IPS-18c (cell line): ENCODE data around the gene FAM234B.

Experiments
- H3K4me3 ChIP-seq: 2 replicates; pipeline ENCODE4 v1.7.0; 2013; ENCODE audit warnings: low read depth, mild to moderate bottlenecking, low read length, moderate library complexity; ENCODE audit not compliant: insufficient read depth
- H3K9me3 ChIP-seq: one replicate; pipeline ENCODE4 v1.6.1; 2013; ENCODE audit warnings: mild to moderate bottlenecking, low read length, moderate library complexity; ENCODE audit not compliant: control insufficient read depth, insufficient read depth

Gene FAM234B, protein sequence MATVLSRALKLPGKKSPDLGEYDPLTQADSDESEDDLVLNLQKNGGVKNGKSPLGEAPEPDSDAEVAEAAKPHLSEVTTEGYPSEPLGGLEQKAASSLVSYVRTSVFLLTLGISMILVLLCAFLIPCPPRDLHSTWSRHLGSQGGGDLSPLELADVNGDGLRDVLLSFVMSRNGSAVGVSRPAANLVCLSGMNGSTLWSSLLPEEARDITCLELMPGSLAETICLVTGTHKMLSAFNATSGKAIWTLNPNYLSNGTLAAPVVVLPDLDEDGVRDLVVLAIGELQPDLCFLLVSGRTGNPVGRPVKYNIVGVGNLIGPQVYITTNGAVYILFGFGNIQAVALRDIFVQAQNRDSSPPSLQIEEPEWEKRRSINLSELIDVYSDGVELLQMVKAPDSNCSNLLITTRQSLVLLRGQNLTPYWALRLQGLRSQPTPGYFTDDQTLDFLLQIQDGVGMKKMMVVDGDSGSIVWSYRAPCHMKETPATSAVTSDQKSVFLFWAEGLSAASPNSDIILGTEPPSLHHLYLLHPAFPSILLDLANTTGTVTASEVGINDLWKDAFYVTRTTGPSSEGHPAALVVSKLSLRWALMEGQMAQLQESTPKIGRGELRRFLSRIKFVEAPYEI

DNA sequence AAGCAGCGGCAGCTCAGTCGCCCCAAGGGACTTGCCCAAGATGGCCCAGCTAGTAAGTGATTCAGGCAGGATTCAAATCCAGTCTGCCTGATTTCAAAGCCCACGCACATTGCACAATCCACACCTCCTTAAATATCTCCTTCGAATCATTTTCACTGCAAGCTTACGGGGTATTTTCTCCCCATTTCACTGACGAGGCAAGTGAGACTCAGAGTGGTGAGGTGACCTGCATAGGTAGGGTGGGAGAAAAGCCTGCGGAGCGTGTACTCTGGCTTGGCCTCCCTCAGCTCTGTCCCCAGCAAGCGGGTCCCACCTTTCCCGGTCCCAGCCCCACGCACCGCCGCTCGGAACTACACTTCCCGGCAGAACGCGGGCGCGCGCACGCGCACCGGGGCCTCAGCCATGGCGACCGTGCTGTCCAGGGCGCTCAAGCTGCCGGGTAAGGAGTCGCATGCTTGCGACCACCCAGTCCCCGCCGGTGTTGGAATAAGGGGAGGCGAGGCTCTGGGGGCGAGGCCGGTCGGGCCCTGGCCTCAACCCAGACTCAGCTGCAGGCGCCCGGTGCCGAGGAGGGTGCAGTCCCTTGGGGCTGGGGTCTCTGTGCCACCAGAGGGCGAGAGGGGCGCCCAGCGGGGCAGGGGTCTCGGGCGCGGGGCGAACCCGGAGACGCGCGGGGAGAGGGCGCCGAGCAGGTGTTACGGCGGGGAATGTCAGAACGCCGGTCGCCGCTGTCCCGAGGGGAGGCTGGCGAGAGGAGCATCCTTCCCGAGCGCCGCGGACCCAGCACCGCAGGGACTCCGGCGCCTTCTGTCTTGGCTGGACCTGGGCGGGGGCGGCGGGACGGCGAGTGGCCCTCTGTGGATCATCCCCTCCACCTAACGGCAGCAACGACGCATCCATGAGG is at the start of gene FAM234B:
TSS of gene FAM234B (plus strand) at position 380 of the 904 bp plus-strand sequence. CDS start at position 403, 23 bp downstream.
- Histone ChIP-seq H3K9me3 (no peaks in the 10 kb centered on the region), H3K4me3 (peak within 1 kb of the TSS; percentile 99)

DNA sequence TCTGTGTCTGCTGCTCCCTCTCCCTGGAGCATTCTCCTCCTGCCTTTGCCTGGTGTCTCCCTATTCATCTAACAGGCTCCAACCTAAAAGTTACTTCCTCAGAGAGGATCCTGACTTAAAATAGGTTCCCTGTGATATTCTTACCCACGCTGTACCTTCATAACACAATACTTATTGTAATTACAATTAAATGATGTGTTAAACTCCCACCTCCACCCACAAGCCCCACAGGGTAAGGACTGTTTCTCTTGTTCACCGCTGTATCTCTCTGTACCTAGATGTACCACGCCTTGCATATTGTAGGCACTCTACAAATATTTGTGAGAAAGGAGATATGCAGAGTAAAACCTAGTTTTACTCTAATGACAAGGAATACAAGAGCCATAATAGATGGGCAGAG is 49.1 kb upstream of the FAM234B start:
- H3K4me3 ChIP-seq, result no peak overlapping the region
- H3K9me3 ChIP-seq, result no peaks in the 10 kb centered on the region

DNA sequence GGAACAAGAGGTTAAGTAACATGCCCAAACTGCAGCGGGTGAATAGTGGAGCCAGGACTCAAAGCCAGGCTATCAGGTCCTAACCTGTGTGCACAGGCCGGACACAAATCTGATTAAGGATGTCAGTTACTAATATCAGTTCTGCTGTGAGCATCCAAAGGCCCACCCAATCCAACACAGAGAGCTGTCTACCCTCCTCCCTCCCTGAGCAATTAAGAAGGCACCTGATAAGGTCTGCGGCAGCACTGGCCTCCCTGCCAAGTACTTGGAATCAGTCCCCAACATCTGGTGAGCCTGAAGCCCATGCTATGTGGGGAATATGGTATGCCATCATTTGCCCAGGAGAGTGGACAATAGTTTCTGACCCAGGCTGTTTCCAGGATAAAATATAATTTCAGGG is 48.0 kb upstream of the FAM234B start:
- Histone ChIP-seq H3K9me3 (no peaks in the 10 kb centered on the region), H3K4me3 (no peak overlapping the region)

DNA sequence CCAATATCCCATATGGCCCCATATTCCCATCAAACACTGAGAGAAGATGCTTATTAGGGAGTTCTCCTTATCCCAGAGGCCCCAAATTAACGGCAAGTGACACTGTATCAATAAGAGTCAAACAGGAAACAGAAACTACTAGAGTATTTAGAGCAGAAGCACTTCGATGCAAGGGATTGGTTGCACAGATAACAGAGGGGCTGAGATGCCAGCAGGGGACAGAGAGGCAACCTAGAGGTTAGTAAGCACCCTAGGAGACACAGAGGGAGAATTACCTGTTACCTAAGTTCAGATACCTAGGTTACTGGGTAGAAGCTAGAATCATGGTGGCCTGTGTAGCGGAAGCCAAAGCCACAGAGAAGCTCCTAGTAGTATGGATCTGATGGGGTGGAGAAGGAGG is 47.0 kb upstream of the FAM234B start:
- Histone ChIP-seq H3K4me3 (no peak overlapping the region), H3K9me3 (no peaks in the 10 kb centered on the region)

DNA sequence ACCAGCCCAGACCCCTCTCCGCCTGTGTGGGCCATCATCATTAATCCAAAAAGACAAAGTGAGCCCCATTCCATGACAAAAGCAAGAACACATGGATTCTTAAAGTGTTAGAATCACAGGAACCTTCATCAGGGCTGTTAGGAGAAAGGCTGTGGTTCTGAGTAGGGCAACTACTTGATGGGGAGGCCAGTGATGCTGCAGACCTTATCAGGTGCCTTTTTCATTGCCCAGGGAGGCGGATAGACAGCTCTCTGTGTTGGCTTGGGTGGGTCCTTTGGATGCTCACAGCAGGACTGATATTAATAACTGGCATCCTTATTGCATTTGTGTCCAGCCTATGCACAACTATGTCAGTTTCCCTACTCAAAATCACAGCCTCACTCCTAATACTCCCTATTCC is 46.4 kb upstream of the FAM234B start:
- H3K9me3 ChIP-seq, result no peaks in the 10 kb centered on the region
- no peak overlapping the region for H3K4me3 ChIP-seq

DNA sequence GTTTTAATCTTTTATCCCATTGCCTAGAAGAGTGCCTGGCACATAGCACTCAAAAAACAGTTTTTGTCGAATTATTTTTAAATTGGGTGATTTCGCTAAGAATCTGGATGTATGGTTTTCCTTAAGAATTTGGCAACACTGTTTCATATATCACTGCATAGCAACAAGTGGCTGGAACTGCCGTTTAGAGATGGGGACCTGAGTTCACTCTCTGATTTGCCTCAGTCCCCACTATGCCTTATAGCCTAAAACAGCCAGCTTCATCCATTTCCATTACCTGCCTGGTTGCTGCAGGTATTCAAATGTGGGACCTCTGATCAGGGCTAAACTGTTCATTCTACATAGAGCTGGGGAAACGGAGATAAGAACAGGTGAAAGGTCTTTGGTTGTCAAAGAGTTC is 45.9 kb upstream of the FAM234B start:
- no peak overlapping the region for H3K4me3 ChIP-seq

DNA sequence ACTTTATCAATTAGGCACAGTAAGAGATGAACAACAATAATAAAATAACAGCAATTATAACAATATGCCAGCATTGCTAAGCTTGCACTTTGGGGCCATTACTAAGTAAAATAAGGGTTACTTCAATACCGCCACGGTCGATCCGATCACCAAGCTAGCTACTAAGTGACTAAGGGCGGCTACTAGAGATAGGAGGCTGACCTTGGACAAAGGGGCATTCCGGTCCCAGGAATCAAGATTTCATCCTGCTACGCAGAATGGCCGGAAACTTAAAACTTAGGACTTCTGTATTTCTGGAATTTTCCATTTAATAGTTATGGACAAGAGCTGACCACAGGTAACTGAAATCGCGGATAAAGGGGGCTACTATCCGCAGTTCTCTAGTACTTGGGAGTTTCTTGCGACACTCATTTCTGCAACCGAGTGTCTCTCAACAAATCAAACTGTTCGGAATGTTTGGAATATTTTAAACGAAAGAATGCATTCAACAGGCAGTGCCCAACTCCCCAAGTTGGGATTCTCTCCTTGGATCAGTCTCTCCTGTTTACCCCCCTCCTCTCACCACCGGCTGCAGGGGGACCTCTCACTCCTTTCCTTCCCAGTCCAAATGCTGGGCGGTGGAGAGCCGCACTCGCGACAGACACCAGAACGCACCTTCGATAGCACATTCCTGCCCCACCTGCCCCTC is 44.8 kb upstream of the FAM234B start:
- Histone ChIP-seq H3K9me3 (no peaks in the 10 kb centered on the region), H3K4me3 (peak overlapping the region; percentile 94)

More for the DNA sequence above, 45.9 kb upstream of the FAM234B start:
- no peaks in the 10 kb centered on the region for H3K9me3 ChIP-seq

DNA sequence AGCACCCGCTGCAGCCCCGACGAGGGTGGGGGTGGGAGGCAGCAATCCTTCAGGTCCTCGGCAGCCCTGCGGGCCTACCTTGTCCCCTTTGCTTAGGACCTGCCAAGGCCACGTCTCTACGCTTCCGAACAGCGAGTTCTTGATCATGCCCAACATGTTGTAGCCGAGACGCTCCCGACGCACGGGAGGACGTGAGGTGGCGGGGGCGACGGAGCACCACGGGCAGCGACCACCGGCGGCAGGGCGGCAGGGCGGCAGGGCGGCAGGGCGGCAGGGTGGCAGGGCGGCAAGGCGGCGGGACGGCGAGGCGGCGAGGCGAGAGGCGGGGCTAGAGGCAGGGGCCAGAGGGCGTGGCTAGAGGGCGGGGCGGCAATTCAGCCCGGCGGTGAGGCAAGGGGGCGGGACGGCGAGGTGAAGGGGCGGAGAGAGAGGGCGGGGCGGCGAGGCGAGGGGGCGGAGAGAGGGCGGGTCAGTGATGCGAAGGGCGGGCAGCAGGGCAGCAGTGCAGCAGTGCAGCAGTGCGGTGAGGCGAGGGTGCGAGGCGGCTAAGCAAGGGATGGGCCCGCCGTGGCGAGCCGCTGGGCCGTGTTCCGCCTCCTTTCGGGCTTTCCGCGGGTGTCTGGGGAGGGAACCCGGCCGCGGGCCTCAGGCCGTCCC is 44.1 kb upstream of the FAM234B start, which contains the start of gene HEBP1:
TSS of gene HEBP1 (minus strand) at position 307 of the 657 bp plus-strand sequence. CDS start at position 156, 151 bp downstream.
- peak within 1 kb of the TSS; percentile 94 for H3K4me3 ChIP-seq
- H3K9me3 ChIP-seq, result no peaks in the 10 kb centered on the region

DNA sequence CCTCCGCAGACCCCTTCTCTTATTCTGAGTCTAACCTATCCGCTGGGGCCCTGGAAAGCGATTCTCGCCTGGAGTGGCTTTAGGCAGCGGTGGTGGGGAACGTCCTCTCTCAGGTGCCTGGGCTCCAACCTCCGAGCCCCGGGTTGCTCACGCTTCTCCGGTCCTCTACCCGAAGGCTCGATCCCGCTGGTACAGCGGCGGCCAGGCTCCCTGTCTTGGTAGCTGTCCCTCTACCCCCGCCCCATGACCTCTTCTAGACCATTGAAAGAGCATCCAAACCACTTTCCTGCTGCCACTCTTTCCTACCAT is 43.6 kb upstream of the FAM234B start:
- peaks cover 2% of the 10 kb centered on the region for H3K9me3 ChIP-seq
- peak overlapping the region; percentile 71 for H3K4me3 ChIP-seq

DNA sequence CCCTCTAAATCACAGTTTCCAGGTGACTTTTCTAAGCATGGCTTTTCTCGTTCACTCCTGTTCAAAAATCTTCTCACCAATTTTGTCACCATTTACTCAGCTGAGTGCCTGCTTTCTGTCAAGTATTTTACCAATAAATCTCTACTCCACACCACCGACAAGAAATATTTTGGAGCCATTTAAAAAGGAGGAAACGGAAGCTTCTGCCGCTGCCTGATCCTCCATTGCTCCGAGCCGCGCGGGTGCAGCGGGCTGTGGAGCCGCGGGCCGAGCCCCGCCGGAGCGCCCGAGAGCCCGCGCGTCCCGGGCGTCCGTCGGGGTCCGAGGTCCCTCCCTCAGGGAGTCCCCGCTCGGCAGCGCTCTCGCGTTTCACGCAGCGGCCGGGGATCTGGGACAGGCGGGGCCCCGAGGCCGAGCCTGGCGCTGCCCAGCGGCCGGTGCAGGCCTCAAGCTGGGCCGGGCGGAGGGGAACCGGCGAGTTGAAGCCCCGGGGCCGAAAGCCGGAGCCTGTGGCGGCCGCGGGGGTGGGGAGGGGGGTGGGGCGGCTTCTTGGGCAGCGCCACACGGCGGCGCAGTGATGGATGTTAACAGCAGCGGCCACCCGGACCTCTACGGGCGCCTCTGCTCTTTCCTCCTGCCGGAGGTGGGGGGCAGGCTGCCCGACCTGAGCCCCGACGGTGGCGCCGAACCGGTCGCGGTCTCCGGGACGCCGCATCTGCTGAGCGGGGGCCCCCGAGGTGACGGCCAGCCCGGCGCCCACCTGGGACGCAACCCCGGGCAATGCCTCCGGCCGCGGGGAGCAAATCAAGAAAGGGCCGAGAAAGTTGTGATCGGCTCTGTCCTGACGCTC is 43.0 kb upstream of the FAM234B start:
- peak overlapping the region; percentile 71 for H3K4me3 ChIP-seq
- peaks cover 2% of the 10 kb centered on the region for H3K9me3 ChIP-seq

DNA sequence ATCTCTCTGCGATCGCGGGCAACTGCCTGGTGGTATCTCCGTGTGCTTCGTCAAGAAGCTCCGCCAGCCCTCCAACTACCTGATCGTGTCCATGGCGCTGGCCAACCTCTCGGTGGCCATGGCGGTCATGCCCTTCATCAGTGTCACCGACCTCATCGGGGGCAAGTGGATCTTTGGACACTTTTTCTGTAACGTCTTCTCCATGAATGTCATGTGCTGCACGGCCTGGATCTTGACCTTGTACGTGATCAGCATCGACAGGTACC is 42.5 kb upstream of the FAM234B start:
- H3K9me3 ChIP-seq, result peaks cover 2% of the 10 kb centered on the region
- peak overlapping the region; percentile 71 for H3K4me3 ChIP-seq

DNA sequence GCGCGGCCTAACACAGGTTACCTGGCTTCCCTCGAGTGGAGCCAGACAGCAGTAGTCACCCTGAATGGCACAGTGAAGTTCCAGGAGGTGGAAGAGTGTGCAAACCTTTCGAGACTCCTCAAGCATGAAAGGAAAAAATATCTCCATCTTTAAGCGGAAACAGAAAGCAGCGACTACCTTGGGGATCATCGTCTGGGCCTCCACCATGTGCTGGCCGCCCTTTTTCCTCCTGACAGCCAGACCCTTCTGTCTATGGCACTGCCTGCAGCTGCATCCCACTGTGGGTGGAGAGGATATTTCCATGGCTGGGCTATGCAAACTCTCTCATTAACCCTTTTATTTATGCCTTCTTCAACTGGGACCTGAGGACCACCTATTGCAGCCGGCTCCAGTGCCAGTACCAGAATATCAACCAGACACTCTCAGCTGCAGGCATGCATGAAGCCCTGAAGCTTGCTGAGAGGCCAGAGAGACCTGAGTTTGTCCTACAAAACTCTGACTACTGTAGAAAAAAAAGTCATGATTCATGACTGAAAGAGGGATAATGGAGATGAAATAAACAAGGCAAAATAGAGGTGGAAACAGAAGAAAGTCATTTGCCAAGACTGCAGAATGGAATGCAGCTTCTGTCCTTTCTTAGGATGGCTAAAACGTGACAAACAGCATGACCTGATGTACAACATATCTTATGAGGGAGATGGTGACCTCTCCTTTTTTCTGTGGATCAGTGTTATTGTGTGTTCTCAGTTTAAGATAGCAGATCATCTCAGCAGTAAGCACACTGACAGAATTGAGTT is 41.7 kb upstream of the FAM234B start:
- peaks cover 2% of the 10 kb centered on the region for H3K9me3 ChIP-seq
- no peak overlapping the region for H3K4me3 ChIP-seq

DNA sequence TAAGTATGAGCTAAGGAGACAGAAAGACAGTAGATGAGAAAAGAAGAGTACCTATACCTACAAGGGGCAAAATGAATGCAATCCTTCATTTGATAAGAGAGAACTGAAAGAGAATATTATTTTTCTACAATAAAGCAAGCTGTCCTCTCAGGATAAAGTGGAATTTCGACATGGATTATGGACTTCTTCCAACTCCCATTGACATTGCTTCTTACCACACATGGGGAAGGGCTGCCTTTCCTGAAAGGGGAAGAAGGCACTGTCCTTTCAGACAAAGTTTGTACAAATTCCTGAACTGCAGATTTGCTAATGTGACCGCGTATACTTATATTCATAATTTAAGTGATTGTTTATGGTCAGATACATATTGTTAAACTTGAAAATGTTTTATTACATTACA is 39.8 kb upstream of the FAM234B start:
- Histone ChIP-seq H3K4me3 (no peak overlapping the region), H3K9me3 (peaks cover 2% of the 10 kb centered on the region)

DNA sequence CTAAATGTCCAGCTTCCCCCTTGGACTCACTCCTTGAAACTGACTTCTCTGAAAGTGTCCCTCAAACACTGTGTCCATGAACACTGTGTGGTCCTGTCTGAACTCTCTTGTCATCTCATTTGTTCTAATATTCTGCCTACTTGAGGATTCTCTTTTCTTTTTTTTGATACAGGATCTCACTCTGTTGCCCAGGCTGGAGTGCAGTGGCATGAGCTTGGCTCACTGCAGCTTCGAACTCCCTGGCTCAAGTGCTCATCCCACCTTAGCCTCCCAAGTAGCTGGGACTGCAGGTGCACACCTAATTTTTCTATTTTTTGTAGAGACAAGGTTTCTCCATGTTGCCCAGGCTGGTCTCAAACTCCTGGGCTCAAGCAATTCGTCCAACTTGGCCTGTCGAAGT is 39.2 kb upstream of the FAM234B start:
- Histone ChIP-seq H3K9me3 (peaks cover 2% of the 10 kb centered on the region), H3K4me3 (no peak overlapping the region)

DNA sequence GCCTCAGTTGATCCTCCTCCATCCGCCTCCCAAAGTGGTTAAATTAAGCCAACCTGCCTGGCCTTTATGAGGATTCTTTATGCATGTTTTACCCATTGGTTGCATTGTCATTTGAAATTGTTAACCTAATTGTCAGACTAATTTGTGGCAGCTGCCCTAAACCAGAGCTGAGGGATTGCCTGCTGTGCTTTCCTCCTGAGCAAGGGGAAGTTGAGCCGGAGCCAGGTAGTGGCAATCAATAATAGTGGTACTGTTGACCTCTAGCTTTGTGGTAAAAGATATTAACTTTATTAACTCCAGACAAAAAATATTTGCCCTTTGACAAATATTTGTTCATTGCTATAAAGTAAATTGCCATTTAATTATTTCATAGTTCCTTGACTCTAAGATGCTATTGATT is 38.5 kb upstream of the FAM234B start:
- peaks cover 2% of the 10 kb centered on the region for H3K9me3 ChIP-seq
- no peak overlapping the region for H3K4me3 ChIP-seq
